ENCODE data around the gene TSPYL6. TPM values are rescaled to one million over a fixed set of nuclear protein-coding genes. Genes with fewer than 3 reads are reported as not detected.

The TSPYL6 gene
- total RNA-seq, 1 donor from 2014 or later: not detected

DNA sequence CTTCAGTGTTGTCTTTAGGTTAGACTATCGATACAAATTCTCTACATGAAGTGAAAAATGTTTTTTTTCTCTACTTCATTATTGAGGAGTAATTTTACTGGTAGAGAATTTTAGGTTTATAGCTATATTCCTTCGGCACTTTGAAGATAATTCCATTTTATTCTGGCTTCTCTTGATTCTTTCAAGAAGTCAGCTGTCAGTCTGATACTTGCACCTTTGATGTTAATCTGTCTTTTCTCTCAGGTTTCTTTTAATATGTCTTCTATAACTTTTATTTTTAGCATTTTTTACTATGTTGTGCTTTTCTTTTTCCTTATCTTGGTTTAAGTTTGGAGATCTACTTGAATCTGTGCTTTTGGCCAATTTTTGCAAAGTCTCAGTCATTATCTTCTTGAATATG lies 18.6 kb downstream of the TSPYL6 start:
- H3K27ac Mint-ChIP-seq: no peak overlapping the region
- H3K4me3 Mint-ChIP-seq: no peak overlapping the region
- peaks cover 15% of the 10 kb centered on the region for H3K4me1 Mint-ChIP-seq (ENCODE audit: unreplicated experiment)
- no peak for TF ChIP-seq CTCF (conservative IDR thresholded peaks at IDR 0.05)
- H3K9me3 Mint-ChIP-seq: peaks cover 9% of the 10 kb centered on the region
- no peaks in the 10 kb centered on the region for H3K36me3 Mint-ChIP-seq
- DNase-seq (ENCODE audit: extremely low spot score, unreplicated experiment): no peak
- no peaks in the 10 kb centered on the region for H3K27me3 Mint-ChIP-seq

DNA sequence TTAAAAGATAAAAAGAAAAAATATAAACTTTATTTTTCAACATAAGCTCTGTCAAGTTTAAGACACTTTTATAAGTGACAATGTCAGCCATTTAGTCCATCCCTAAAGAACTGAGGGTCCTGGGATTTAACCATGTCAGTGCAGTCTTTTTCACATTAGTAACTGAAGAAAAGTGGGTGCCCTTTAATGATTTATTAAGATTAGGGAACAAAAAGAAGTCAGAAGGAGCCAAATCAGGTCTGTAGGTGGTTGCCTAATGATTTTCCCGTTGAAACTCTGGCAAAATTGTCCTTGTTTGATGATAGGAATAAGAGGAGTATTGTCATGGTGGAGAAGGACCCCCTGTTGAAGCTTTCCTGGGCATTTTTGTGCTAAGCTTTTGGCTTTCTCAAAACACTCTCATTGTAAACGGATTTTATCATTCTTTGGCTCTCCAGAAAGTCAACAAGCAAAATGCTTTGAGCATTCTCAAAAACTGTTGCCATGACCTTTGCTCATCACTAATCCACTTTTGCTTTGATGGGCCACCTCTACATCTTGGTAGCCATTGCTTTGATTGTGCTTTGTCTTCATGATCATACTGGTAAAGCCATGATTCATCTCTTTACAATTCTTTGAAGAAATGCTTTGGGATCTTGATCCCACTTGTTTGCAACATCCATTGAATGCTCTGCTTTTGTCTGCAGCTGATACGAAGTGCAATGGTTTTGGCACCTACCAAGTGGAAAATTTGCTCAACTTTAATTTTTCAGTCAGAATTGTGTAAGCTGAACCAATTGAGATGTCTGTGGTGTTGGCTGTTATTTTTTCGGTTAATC lies 22.0 kb downstream of the TSPYL6 start:
- no peaks in the 10 kb centered on the region for H3K27me3 Mint-ChIP-seq
- peaks cover under 1% of the 10 kb centered on the region for H3K4me1 Mint-ChIP-seq (ENCODE audit: unreplicated experiment)
- no peak for DNase-seq (ENCODE audit: extremely low spot score, unreplicated experiment)
- peaks cover 9% of the 10 kb centered on the region for H3K9me3 Mint-ChIP-seq
- H3K4me3 Mint-ChIP-seq: no peak overlapping the region
- no peak for TF ChIP-seq CTCF (conservative IDR thresholded peaks at IDR 0.05)
- H3K36me3 Mint-ChIP-seq: no peaks in the 10 kb centered on the region
- no peak overlapping the region for H3K27ac Mint-ChIP-seq

DNA sequence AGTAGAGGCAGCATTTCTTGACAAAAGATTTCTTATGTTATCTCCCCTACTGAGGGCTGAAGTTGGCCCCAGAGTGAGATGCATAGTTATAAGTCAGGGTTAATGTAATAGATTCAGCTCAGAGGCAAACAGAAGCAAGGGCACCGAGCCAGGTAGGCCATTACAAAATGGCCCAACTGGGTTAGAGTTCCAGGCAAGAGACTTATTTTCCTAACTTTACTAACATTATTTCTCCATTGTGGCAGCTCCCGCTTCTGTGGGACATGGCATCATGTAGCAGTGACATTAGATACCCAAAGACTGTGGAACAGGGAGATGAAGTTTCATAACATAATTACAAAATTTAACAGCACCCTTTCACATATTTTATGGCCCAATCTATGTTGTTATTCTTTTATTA lies 27.1 kb downstream of the TSPYL6 start:
- H3K27ac Mint-ChIP-seq: no peak overlapping the region
- peaks cover 5% of the 10 kb centered on the region for H3K4me1 Mint-ChIP-seq (ENCODE audit: unreplicated experiment)
- H3K9me3 Mint-ChIP-seq: no peaks in the 10 kb centered on the region
- H3K36me3 Mint-ChIP-seq: no peaks in the 10 kb centered on the region
- H3K4me3 Mint-ChIP-seq: no peak overlapping the region
- DNase-seq (ENCODE audit: extremely low spot score, unreplicated experiment): no peak
- H3K27me3 Mint-ChIP-seq: no peaks in the 10 kb centered on the region
- no peak for TF ChIP-seq CTCF (conservative IDR thresholded peaks at IDR 0.05)

GRCh38 chr2:54227798-54228197 lies 28.2 kb downstream of the TSPYL6 start:
- no peak for DNase-seq (ENCODE audit: extremely low spot score, unreplicated experiment)
- peaks cover 5% of the 10 kb centered on the region for H3K4me1 Mint-ChIP-seq (ENCODE audit: unreplicated experiment)
- H3K27ac Mint-ChIP-seq: no peak overlapping the region
- H3K4me3 Mint-ChIP-seq: no peak overlapping the region
- no peak for TF ChIP-seq CTCF (conservative IDR thresholded peaks at IDR 0.05)
- no peaks in the 10 kb centered on the region for H3K36me3 Mint-ChIP-seq
- peaks cover 3% of the 10 kb centered on the region for H3K9me3 Mint-ChIP-seq
- no peaks in the 10 kb centered on the region for H3K27me3 Mint-ChIP-seq

DNA sequence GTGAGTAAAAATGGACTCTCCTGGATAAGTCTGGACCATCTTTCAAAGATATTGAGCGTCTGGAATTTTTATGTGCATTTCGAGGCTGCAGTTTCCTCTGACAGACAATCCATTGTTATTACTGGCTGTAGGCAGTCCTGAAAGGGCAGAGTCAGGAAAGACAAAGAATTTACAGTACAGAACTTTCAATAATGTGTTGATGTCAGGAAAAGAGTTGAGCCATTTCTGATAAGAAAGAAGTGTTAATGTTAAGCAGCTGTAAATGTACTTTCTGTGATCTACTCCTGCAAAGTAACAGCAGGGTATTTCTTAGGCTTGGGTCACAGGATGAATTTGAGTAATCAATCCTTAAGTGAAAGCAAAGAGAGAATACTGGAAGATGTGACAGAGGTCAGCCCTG lies 29.8 kb downstream of the TSPYL6 start:
- H3K36me3 Mint-ChIP-seq: no peaks in the 10 kb centered on the region
- H3K4me1 Mint-ChIP-seq (ENCODE audit: unreplicated experiment): peaks cover 5% of the 10 kb centered on the region
- no peak for DNase-seq (ENCODE audit: extremely low spot score, unreplicated experiment)
- no peak for TF ChIP-seq CTCF (conservative IDR thresholded peaks at IDR 0.05)
- H3K27ac Mint-ChIP-seq: no peak overlapping the region
- H3K9me3 Mint-ChIP-seq: peaks cover 5% of the 10 kb centered on the region
- no peak overlapping the region for H3K4me3 Mint-ChIP-seq
- H3K27me3 Mint-ChIP-seq: no peaks in the 10 kb centered on the region

All from type B pancreatic cell (in vitro differentiated cells).